Measurements from ENCODE around the gene TNIK.

DNA sequence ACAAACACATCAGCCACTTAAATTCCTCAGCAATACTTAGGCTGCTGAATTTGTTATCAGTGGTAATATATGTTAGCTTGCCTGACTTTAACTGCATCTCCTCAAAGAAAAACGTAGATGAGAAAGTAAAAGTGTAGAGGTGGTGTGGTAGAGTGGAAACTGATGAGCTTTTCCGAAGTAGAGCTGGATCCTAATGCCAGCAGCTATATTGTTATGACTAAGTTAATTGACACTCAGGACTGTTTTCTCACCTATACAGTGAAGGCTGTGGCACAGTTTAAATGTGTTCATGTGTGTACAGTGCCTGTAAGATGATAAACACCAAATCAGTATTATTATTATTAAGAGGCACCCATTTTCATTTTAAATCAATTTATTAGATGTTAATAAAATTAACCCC lies 174.9 kb downstream of the TNIK start:
- TF ChIP-seq, protein P1, sequence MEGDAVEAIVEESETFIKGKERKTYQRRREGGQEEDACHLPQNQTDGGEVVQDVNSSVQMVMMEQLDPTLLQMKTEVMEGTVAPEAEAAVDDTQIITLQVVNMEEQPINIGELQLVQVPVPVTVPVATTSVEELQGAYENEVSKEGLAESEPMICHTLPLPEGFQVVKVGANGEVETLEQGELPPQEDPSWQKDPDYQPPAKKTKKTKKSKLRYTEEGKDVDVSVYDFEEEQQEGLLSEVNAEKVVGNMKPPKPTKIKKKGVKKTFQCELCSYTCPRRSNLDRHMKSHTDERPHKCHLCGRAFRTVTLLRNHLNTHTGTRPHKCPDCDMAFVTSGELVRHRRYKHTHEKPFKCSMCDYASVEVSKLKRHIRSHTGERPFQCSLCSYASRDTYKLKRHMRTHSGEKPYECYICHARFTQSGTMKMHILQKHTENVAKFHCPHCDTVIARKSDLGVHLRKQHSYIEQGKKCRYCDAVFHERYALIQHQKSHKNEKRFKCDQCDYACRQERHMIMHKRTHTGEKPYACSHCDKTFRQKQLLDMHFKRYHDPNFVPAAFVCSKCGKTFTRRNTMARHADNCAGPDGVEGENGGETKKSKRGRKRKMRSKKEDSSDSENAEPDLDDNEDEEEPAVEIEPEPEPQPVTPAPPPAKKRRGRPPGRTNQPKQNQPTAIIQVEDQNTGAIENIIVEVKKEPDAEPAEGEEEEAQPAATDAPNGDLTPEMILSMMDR (IDR thresholded peaks at IDR 0.05; ENCODE audit: low read length), result no peak
- no peak for TF ChIP-seq EZH2 (IDR thresholded peaks at IDR 0.05; ENCODE audit: borderline replicate concordance, low read length)

Data from OCI-LY1 (cell line).